H1 (cell line): ENCODE data around the gene LGALS12. TPM values are rescaled to one million over a fixed set of nuclear protein-coding genes. Genes with fewer than 3 reads are reported as not detected.

ENCODE experiments used
- FOSL1 ChIP-seq: IDR thresholded peaks from 2 replicates; pipeline ENCODE4 v1.6.1; 2011; ENCODE audit warnings: mild to moderate bottlenecking, low read depth, low read length, moderate library complexity; ENCODE audit not compliant: insufficient read depth
- POLR2AphosphoS5 ChIP-seq: IDR thresholded peaks from 2 replicates; pipeline ENCODE4 v1.6.1; 2011; ENCODE audit warnings: low read depth, low read length
- RFX5 ChIP-seq: IDR thresholded peaks from 2 replicates; pipeline ENCODE4 v1.6.1; 2011; ENCODE audit warnings: low read depth, low read length, improper control_type of control experiment, borderline replicate concordance
- polyA plus RNA-seq, 7 experiments: library from polyadenylated mRNA; depleted of rRNA in 3 of 7; stranded (reverse) in 5 of 7; unstranded in 2 of 7; fragments of >200 nt in 5 of 7; fragments of 200-250 nt in 2 of 7; gene quantifications; 1 replicate in 5 of 7; 2 replicates in 1 of 7; 4 replicates in 1 of 7; pipeline versions ENCODE4 v1.2.1 to v1.2.3, GENCODE V29; 2011 to 2013; ENCODE audit warnings: missing spikeins in 2 of 7, mixed read lengths in 2 of 7
- total RNA-seq: library from RNA; stranded (reverse); fragmentation: NEBNext Ultra II Directional; extraction: Animal tissue kit (Norgen Biotek cat#: 25700); gene quantifications from 2 replicates; pipeline ENCODE4 v1.2.1, GENCODE V29; 2021

The LGALS12 gene
- total and polyA plus RNA-seq, 2 of the 8 experiments (the other 6 are each of a cell fraction or from before 2014, with no cell fraction given) = 1.6 to 2.9 TPM

DNA sequence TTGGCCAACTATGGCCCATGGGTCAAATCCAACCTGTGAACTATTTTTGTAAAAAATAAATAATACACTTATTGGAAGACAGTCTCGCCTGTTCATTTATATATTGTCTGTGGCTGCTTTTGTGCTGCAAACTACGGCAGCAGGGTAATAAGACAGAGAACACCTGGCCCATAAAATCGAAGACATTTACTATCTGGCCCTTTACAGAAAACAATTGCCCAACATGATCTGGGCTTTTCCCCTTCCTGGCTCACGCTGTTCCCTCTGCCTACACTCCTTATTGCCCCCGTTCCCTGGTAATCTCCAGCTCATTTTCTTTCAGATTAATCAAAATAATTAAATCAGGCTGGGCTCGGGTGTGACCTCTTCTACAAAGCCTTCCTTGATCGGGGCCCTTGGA lies 51.7 kb downstream of the LGALS12 start (continued):
- no peak for TF ChIP-seq RFX5
- TF ChIP-seq POLR2AphosphoS5 = no peak
- no peak for TF ChIP-seq FOSL1
